SK-N-SH (cell line): ENCODE measurements around the gene KIF18B. TPM values are rescaled to one million over a fixed set of nuclear protein-coding genes. Genes with fewer than 3 reads are reported as not detected.

ENCODE experiments used
- CTCF ChIA-PET: fragments of 300-600, 350-600 bp; formaldehyde crosslinking; extraction: SDS; loops from one replicate; lab custom pipeline; 2021; lab: Yijun Ruan, JAX
- POLR2A ChIA-PET: fragments of 350-600 bp; sonication (Branson Sonifier 250); formaldehyde crosslinking; extraction: SDS; loops from one replicate; lab custom pipeline; 2020; ENCODE audit warnings: antibody characterized with exemption, inconsistent platforms; lab: Yijun Ruan, JAX
- DNase-seq: peaks from one replicate; pipeline ENCODE4 v3.0.0; 2012
- H2AFZ ChIP-seq: fragments of 200-600 bp; sonication (generic); 2 replicates; pipeline ENCODE4 v1.8.1; 2016; ENCODE audit warnings: antibody characterized with exemption, mild to moderate bottlenecking, low read depth
- H3F3A ChIP-seq: fragments of 200-600 bp; sonication (generic); replicated peaks from 2 replicates; pipeline ENCODE3; 2016; ENCODE audit warnings: antibody characterized with exemption, mild to moderate bottlenecking; ENCODE audit not compliant: insufficient read depth
- H3K27ac ChIP-seq, 2 experiments: fragments of 200-500 bp in 1 of 2; fragments of 200-600 bp in 1 of 2; sonication (Bioruptor generic) in 1 of 2; sonication (generic), shearing (Covaris generic) in 1 of 2; 2 replicates each; pipeline versions ENCODE4 v1.5.1 to v1.6.1; 2014 to 2016; ENCODE audit warnings: low read depth in 2 of 2, inconsistent platforms in 1 of 2, low read length in 1 of 2, mild to moderate bottlenecking in 1 of 2, mixed read lengths in 1 of 2
- H3K27me3 ChIP-seq: fragments of 200-600 bp; sonication (generic), shearing (Covaris generic); 2 replicates; pipeline ENCODE4 v1.6.1; 2016; ENCODE audit warnings: mixed run types; ENCODE audit not compliant: insufficient read depth
- H3K36me3 ChIP-seq, 2 experiments: fragments of 200-500 bp in 1 of 2; fragments of 200-600 bp in 1 of 2; sonication (Bioruptor generic) in 1 of 2; sonication (generic) in 1 of 2; replicated peaks in 1 of 2; 2 replicates each; pipeline versions ENCODE3 to v1.5.1; 2014 to 2016; ENCODE audit warnings: low read length in 1 of 2, mild to moderate bottlenecking in 1 of 2; ENCODE audit not compliant: insufficient read depth in 2 of 2, control insufficient read depth in 1 of 2
- H3K4me1 ChIP-seq, 2 experiments: fragments of 200-500 bp in 1 of 2; fragments of 200-600 bp in 1 of 2; sonication (Bioruptor generic) in 1 of 2; sonication (generic), shearing (Covaris generic) in 1 of 2; 2 replicates each; pipeline versions ENCODE4 v1.5.1 to v1.6.1; 2014 to 2016; ENCODE audit warnings: low read depth in 1 of 2, low read length in 1 of 2, mixed run types in 1 of 2; ENCODE audit not compliant: insufficient read depth in 2 of 2, control insufficient read depth in 1 of 2
- H3K4me2 ChIP-seq: fragments of 200-600 bp; sonication (generic), shearing (Covaris generic); 2 replicates; pipeline ENCODE4 v1.6.1; 2017; ENCODE audit warnings: mixed run types
- H3K4me3 ChIP-seq, 2 experiments: fragments of 200-500 bp in 1 of 2; fragments of 200-600 bp in 1 of 2; sonication (Bioruptor generic) in 1 of 2; sonication (generic), shearing (Covaris generic) in 1 of 2; 2 replicates each; pipeline versions ENCODE4 v1.5.1 to v1.8.1; 2014 to 2016; ENCODE audit warnings: low read depth in 2 of 2, inconsistent platforms in 1 of 2, low read length in 1 of 2, mild to moderate bottlenecking in 1 of 2, mixed read lengths in 1 of 2, moderate library complexity in 1 of 2
- H3K79me2 ChIP-seq: fragments of 200-600 bp; sonication (generic); 2 replicates; pipeline ENCODE4 v1.8.1; 2017; ENCODE audit warnings: mild to moderate bottlenecking; ENCODE audit not compliant: insufficient read depth
- H3K9ac ChIP-seq: fragments of 200-600 bp; sonication (generic); 2 replicates; pipeline ENCODE4 v1.6.1; 2017; ENCODE audit warnings: mixed run types
- H3K9me2 ChIP-seq: fragments of 200-600 bp; sonication (generic); 2 replicates; pipeline ENCODE4 v1.6.1; 2017; ENCODE audit warnings: mixed run types
- H3K9me3 ChIP-seq: fragments of 200-600 bp; sonication (generic); 2 replicates; pipeline ENCODE4 v1.6.1; 2017; ENCODE audit warnings: mixed run types, mild to moderate bottlenecking, moderate library complexity
- H4K20me1 ChIP-seq: fragments of 200-600 bp; sonication (generic); 2 replicates; pipeline ENCODE4 v1.6.1; 2017; ENCODE audit warnings: mild to moderate bottlenecking, mixed run types; ENCODE audit not compliant: insufficient read depth
- EP300 ChIP-seq, 2 experiments: IDR thresholded peaks; 2 replicates each; pipeline versions ENCODE4 v1.4.0 to v1.6.1; 2012; ENCODE audit warnings: borderline replicate concordance in 1 of 2, low read depth in 1 of 2, low read length in 1 of 2
- FOXJ3 ChIP-seq: sonication (generic); formaldehyde crosslinking; IDR thresholded peaks from 2 replicates; pipeline ENCODE4 v1.5.1; 2020; ENCODE audit warnings: mild to moderate bottlenecking, missing genetic modification reagents
- FOXM1 ChIP-seq: IDR thresholded peaks from 2 replicates; pipeline ENCODE4 v1.4.0; 2012; ENCODE audit warnings: low read depth, mild to moderate bottlenecking
- GABPA ChIP-seq: IDR thresholded peaks from 2 replicates; pipeline ENCODE4 v1.4.0; 2012; ENCODE audit warnings: low read depth, mild to moderate bottlenecking
- IRF3 ChIP-seq: fragments of 150-350 bp; IDR thresholded peaks from 2 replicates; pipeline ENCODE4 v1.6.1; 2016; ENCODE audit warnings: mild to moderate bottlenecking, low read depth, low read length
- MEF2A ChIP-seq: IDR thresholded peaks from 2 replicates; pipeline ENCODE4 v1.4.0; 2012; ENCODE audit warnings: low read depth, borderline replicate concordance
- NFIC ChIP-seq: IDR thresholded peaks from 2 replicates; pipeline ENCODE4 v1.4.0; 2012; ENCODE audit warnings: borderline replicate concordance
- NRF1 ChIP-seq: IDR thresholded peaks from 2 replicates; pipeline ENCODE4 v1.6.1; 2012; ENCODE audit warnings: low read depth, mild to moderate bottlenecking, low read length
- PBX3 ChIP-seq: IDR thresholded peaks from 2 replicates; pipeline ENCODE4; 2012
- POLR2AphosphoS5 ChIP-seq: IDR thresholded peaks from 2 replicates; pipeline ENCODE4 v1.6.1; 2012; ENCODE audit warnings: low read depth, low read length
- RCOR1 ChIP-seq: fragments of 150-350 bp; IDR thresholded peaks from 2 replicates; pipeline ENCODE4 v1.6.1; 2017; ENCODE audit warnings: antibody characterized with exemption, low read length
- RFX5 ChIP-seq: IDR thresholded peaks from 2 replicates; pipeline ENCODE4 v1.6.1; 2012; ENCODE audit warnings: mild to moderate bottlenecking, improper control_type of control experiment, low read length
- TAF1 ChIP-seq: IDR thresholded peaks from 2 replicates; pipeline ENCODE4 v1.6.1; 2012; ENCODE audit warnings: low read depth, mild to moderate bottlenecking, low read length, moderate library complexity, borderline replicate concordance
- TCF12 ChIP-seq: IDR thresholded peaks from 2 replicates; pipeline ENCODE4 v1.4.0; 2012
- TEAD4 ChIP-seq: IDR thresholded peaks from 2 replicates; pipeline ENCODE4 v1.4.0; 2012; ENCODE audit warnings: mild to moderate bottlenecking, borderline replicate concordance; ENCODE audit not compliant: insufficient read depth
- YY1 ChIP-seq: IDR thresholded peaks from 2 replicates; pipeline ENCODE4 v1.4.0; 2012; ENCODE audit warnings: low read depth, mild to moderate bottlenecking
- ZBTB33 ChIP-seq: IDR thresholded peaks from 2 replicates; pipeline ENCODE4 v1.4.0; 2012; ENCODE audit warnings: low read depth, borderline replicate concordance
- WGBS: methylation state at CpG from one replicate; pipeline ENCODE4 v1.1.6; 2017; ENCODE audit warnings: low lambda C conversion rate; 5-methylcytosine and 5-hydroxymethylcytosine counted together
- polyA plus RNA-seq, 3 experiments: library from polyadenylated mRNA; depleted of rRNA; stranded (reverse); fragments of >200 nt; gene quantifications; 2 replicates each; pipeline ENCODE4 v1.2.3, GENCODE V29; 2012

Gene KIF18B
- polyA plus RNA-seq, 1 of the 3 experiments (the other 2 are of a cell fraction), result 14.7 TPM

GRCh38 chr17:44904001-44904984 lies 43.3 kb downstream of the KIF18B start:
- H3K27ac ChIP-seq, result peak overlapping the region in 1 of 2 experiments; percentile 98; a peak in 1 of 4 replicates
- no peaks in the 10 kb centered on the region for H4K20me1 ChIP-seq
- H3K4me1 ChIP-seq, result peaks cover 8 to 47% of the 10 kb centered on the region in 2 experiments; a peak in 3 of 4 replicates
- POLR2A ChIA-PET, result interaction anchor here (0.6 kb wide), 1 partner anchor 82 kb away, joined by 6 read pairs; no protein-coding TSS in a partner anchor
- TF ChIP-seq RCOR1 (no peak), FOXM1 (no peak), TEAD4 (no peak), ZBTB33 (no peak), TAF1 (no peak), GABPA (no peak), EP300 (IDR thresholded peaks at IDR 0.05; ENCODE audit: borderline replicate concordance in 1 of 2, low read depth in 1 of 2, low read length in 1 of 2) (no peak), PBX3 (no peak), RFX5 (no peak), MEF2A (no peak), YY1 (no peak), NFIC (no peak), NRF1 (no peak), FOXJ3 (no peak), POLR2AphosphoS5 (no peak), IRF3 (no peak), TCF12 (no peak)
- peaks cover 36% of the 10 kb centered on the region for H3F3A ChIP-seq
- DNase-seq, result no peak
- H3K9ac ChIP-seq, result no peak overlapping the region
- no peaks in the 10 kb centered on the region; the same call in 1 of the 2 replicates for H3K79me2 ChIP-seq
- no peak overlapping the region for H3K4me3 ChIP-seq
- WGBS, result 97% methylated on average over 15 of the region's 35 CpGs
- H3K36me3 ChIP-seq, result no peaks in the 10 kb centered on the region
- H2AFZ ChIP-seq, result no peak overlapping the region
- H3K9me3 ChIP-seq, result no peaks in the 10 kb centered on the region
- H3K27me3 ChIP-seq, result no peaks in the 10 kb centered on the region
- CTCF ChIA-PET, result interaction anchor here (1.0 to 4.9 kb wide), 6 partner anchors 13 to 125 kb away, joined by 3 to 25 read pairs (median 8); no protein-coding TSS in a partner anchor
- H3K4me2 ChIP-seq, result no peak overlapping the region; the same call in 1 of the 2 replicates
- H3K9me2 ChIP-seq, result no peaks in the 10 kb centered on the region
